A673 (cell line): Measurements from ENCODE around the gene SETD3. TPM values are rescaled to one million over a fixed set of nuclear protein-coding genes. Genes with fewer than 3 reads are reported as not detected.

Experiments
- BruUV-seq: library from RNA; stranded (reverse); fragments of 400-500 nt; replicated peaks from 2 replicates; lab custom pipeline; 2021; lab: Mats Ljungman, UMichigan
- CTCF ChIA-PET: fragments of 300-600 bp; sonication (Branson Sonifier 250); formaldehyde crosslinking; loops from one replicate; lab custom pipeline; 2022; ENCODE audit warnings: antibody characterized with exemption; lab: Charles Lee
- POLR2A ChIA-PET: fragments of 300-600 bp; sonication (Branson Sonifier 250); formaldehyde crosslinking; loops from one replicate; lab custom pipeline; 2022; ENCODE audit warnings: antibody characterized with exemption; ENCODE audit not compliant: low non-redundant PET; lab: Charles Lee
- DNase-seq: peaks from one replicate; pipeline ENCODE4 v3.0.0-alpha.2; 2015; ENCODE audit warnings: low spot score
- H3K27ac ChIP-seq: fragments of 200-600 bp; sonication (generic); 2 replicates; pipeline ENCODE4 v1.5.1; 2016; ENCODE audit warnings: mixed run types, low read depth, mild to moderate bottlenecking, mixed read lengths, antibody characterized with exemption, low read length; ENCODE audit not compliant: poor library complexity, severe bottlenecking
- H3K27me3 ChIP-seq: fragments of 200-600 bp; sonication (generic); replicated peaks from 2 replicates; pipeline ENCODE4 v1.6.1; 2017; ENCODE audit warnings: mixed run types, low read depth, mild to moderate bottlenecking, mixed read lengths, antibody characterized with exemption, low read length; ENCODE audit not compliant: insufficient read depth, poor library complexity
- H3K36me3 ChIP-seq: fragments of 200-600 bp; sonication (generic); 2 replicates; pipeline ENCODE4 v1.6.1; 2016; ENCODE audit warnings: mixed run types, mild to moderate bottlenecking, mixed read lengths, antibody characterized with exemption, low read length; ENCODE audit not compliant: insufficient read depth, poor library complexity, severe bottlenecking
- H3K4me1 ChIP-seq: fragments of 200-600 bp; sonication (generic); 2 replicates; pipeline ENCODE4 v1.6.1; 2017; ENCODE audit warnings: mixed run types, mild to moderate bottlenecking, mixed read lengths, antibody characterized with exemption, low read length; ENCODE audit not compliant: insufficient read depth, poor library complexity, severe bottlenecking
- H3K4me3 ChIP-seq: fragments of 200-600 bp; sonication (generic); 2 replicates; pipeline ENCODE4 v1.5.1; 2016; ENCODE audit warnings: low read depth, mixed run types, mild to moderate bottlenecking, mixed read lengths, low read length; ENCODE audit not compliant: poor library complexity, severe bottlenecking
- H3K9me3 ChIP-seq: fragments of 200-600 bp; sonication (generic); 2 replicates; pipeline ENCODE4 v1.6.1; 2016; ENCODE audit warnings: mixed run types, low read depth, mild to moderate bottlenecking, mixed read lengths, antibody characterized with exemption, low read length; ENCODE audit not compliant: poor library complexity, severe bottlenecking
- CTCF ChIP-seq: fragments of 300-800, 200-600 bp; sonication (generic); conservative IDR thresholded peaks from 2 replicates; pipeline ENCODE4 v1.5.1; 2017; ENCODE audit warnings: low read depth, mild to moderate bottlenecking, antibody characterized with exemption, low read length, moderate library complexity, mixed read lengths
- EZH2 ChIP-seq: fragments of 200-600 bp; sonication (generic); IDR thresholded peaks from 2 replicates; pipeline ENCODE4 v1.6.1; 2017; ENCODE audit warnings: borderline replicate concordance, low read depth, mild to moderate bottlenecking, mixed read lengths, antibody characterized with exemption, low read length; ENCODE audit not compliant: poor library complexity, severe bottlenecking
- intact Hi-C: fragments of 100-400 bp; cut with micrococcal nuclease; formaldehyde crosslinking; loops from one replicate; pipeline ENCODE4 v1.10.0; 2022; ENCODE audit not compliant: unreplicated experiment
- total RNA-seq: library from RNA; stranded (reverse); gene quantifications from 2 replicates; pipeline ENCODE4 v1.2.3, GENCODE V29; 2021

The SETD3 gene
- total RNA-seq, 1 experiment from 2014 or later: 46.4 TPM

GRCh38 chr14:99454246-99454645 is 26.4 kb downstream of the SETD3 start:
- Histone ChIP-seq H3K4me3 (no peak overlapping the region), H3K4me1 (no peaks in the 10 kb centered on the region), H3K36me3 (peaks cover 28% of the 10 kb centered on the region), H3K27me3 (no peaks in the 10 kb centered on the region), H3K9me3 (no peaks in the 10 kb centered on the region), H3K27ac (no peak overlapping the region)
- DNase-seq: no peak
- CTCF ChIA-PET: no interaction called here
- intact Hi-C loops: no loop called here
- POLR2A ChIA-PET: no interaction called here
- TF ChIP-seq EZH2 (no peak), CTCF (no peak)
- BruUV-seq: no TSS peak

- no peak overlapping the region for H3K4me3 ChIP-seq
- no TSS peak for BruUV-seq
- no peaks in the 10 kb centered on the region for H3K4me1 ChIP-seq
- ChIA-PET POLR2A (interaction anchor here (0.5 kb wide), 1 partner anchor 14 kb away, joined by 4 read pairs; no protein-coding TSS in a partner anchor), CTCF (no interaction called here)
- intact Hi-C loops: no loop called here
- DNase-seq: no peak
- peaks cover 28% of the 10 kb centered on the region for H3K36me3 ChIP-seq
- TF ChIP-seq CTCF (no peak), EZH2 (no peak)
- no peak overlapping the region for H3K27ac ChIP-seq
- H3K27me3 ChIP-seq: no peaks in the 10 kb centered on the region
- no peaks in the 10 kb centered on the region for H3K9me3 ChIP-seq
Observed at GRCh38 chr14:99452968-99453367, 27.7 kb downstream of the SETD3 start.

- no peak for DNase-seq
- no TSS peak for BruUV-seq
- TF ChIP-seq CTCF (no peak), EZH2 (no peak)
- POLR2A ChIA-PET: no interaction called here
- Histone ChIP-seq H3K27ac (no peak overlapping the region), H3K4me3 (no peak overlapping the region), H3K27me3 (no peaks in the 10 kb centered on the region), H3K36me3 (peaks cover 12% of the 10 kb centered on the region), H3K9me3 (no peaks in the 10 kb centered on the region), H3K4me1 (no peaks in the 10 kb centered on the region)
- CTCF ChIA-PET: no interaction called here
- intact Hi-C loops: no loop called here
Observed at GRCh38 chr14:99451234-99451633, 29.4 kb downstream of the SETD3 start.
